HEK293 (cell line): ENCODE measurements around the gene ANO8.
A peak's percentile ranks its signal among the peaks of the same experiment; 100 is the strongest.

Experiments used
- FEZF1 ChIP-seq: fragments of 450-650 bp; formaldehyde crosslinking; IDR thresholded peaks from 2 replicates; pipeline ENCODE4 v1.5.1; 2016; ENCODE audit warnings: missing biosample characterization, missing genetic modification characterization
- GLI4 ChIP-seq: fragments of 450-650 bp; formaldehyde crosslinking; IDR thresholded peaks from 2 replicates; pipeline ENCODE4 v1.5.1; 2016; ENCODE audit warnings: missing biosample characterization, missing genetic modification characterization
- MYNN ChIP-seq: fragments of 450-650 bp; formaldehyde crosslinking; IDR thresholded peaks from 2 replicates; pipeline ENCODE4 v1.5.1; 2016; ENCODE audit warnings: missing biosample characterization, missing genetic modification characterization, borderline replicate concordance
- MZF1 ChIP-seq: fragments of 450-650 bp; formaldehyde crosslinking; IDR thresholded peaks from 2 replicates; pipeline ENCODE4 v1.5.1; 2017; ENCODE audit warnings: missing biosample characterization, missing genetic modification characterization, borderline replicate concordance
- OSR2 ChIP-seq: fragments of 450-650 bp; formaldehyde crosslinking; IDR thresholded peaks from 2 replicates; pipeline ENCODE4 v1.5.1; 2016; ENCODE audit warnings: missing biosample characterization, missing genetic modification characterization
- REPIN1 ChIP-seq: fragments of 450-650 bp; formaldehyde crosslinking; IDR thresholded peaks from 2 replicates; pipeline ENCODE4 v1.5.1; 2017; ENCODE audit warnings: missing biosample characterization, missing genetic modification characterization, low read depth
- ZEB2 ChIP-seq: fragments of 450-650 bp; formaldehyde crosslinking; IDR thresholded peaks from 2 replicates; pipeline ENCODE4 v1.5.1; 2016; ENCODE audit warnings: missing biosample characterization, missing genetic modification characterization
- ZNF140 ChIP-seq: fragments of 450-650 bp; formaldehyde crosslinking; IDR thresholded peaks from 2 replicates; pipeline ENCODE4 v1.5.1; 2016; ENCODE audit warnings: missing biosample characterization, missing genetic modification characterization
- ZNF2 ChIP-seq: fragments of 450-650 bp; formaldehyde crosslinking; IDR thresholded peaks from 2 replicates; pipeline ENCODE4 v1.5.1; 2016; ENCODE audit warnings: missing biosample characterization, missing genetic modification characterization
- ZNF221 ChIP-seq: fragments of 450-650 bp; formaldehyde crosslinking; IDR thresholded peaks from 2 replicates; pipeline ENCODE4 v1.5.1; 2017; ENCODE audit warnings: missing biosample characterization, missing genetic modification characterization, borderline replicate concordance
- ZNF24 ChIP-seq: fragments of 450-650 bp; formaldehyde crosslinking; IDR thresholded peaks from 2 replicates; pipeline ENCODE4 v1.5.1; 2016; ENCODE audit warnings: missing biosample characterization, missing genetic modification characterization
- ZNF266 ChIP-seq: fragments of 450-650 bp; formaldehyde crosslinking; IDR thresholded peaks from 2 replicates; pipeline ENCODE4 v1.5.1; 2016; ENCODE audit warnings: missing biosample characterization, missing genetic modification characterization, low read depth
- ZNF274 ChIP-seq, 2 experiments: fragments of 200-500 bp in 1 of 2; fragments of 450-650 bp in 1 of 2; sonication (Bioruptor generic) in 1 of 2; formaldehyde crosslinking in 1 of 2; IDR thresholded peaks; 2 replicates each; pipeline versions ENCODE4 v1.5.1 to v1.6.1; 2014 to 2016; ENCODE audit warnings: borderline replicate concordance in 1 of 2, inconsistent platforms in 1 of 2, low read length in 1 of 2, missing biosample characterization in 1 of 2, missing genetic modification characterization in 1 of 2
- ZNF433 ChIP-seq: fragments of 450-650 bp; formaldehyde crosslinking; IDR thresholded peaks from 2 replicates; pipeline ENCODE4 v1.5.1; 2016; ENCODE audit warnings: missing biosample characterization, missing genetic modification characterization, low read depth
- ZNF48 ChIP-seq: fragments of 450-650 bp; formaldehyde crosslinking; IDR thresholded peaks from 2 replicates; pipeline ENCODE4 v1.5.1; 2016; ENCODE audit warnings: missing biosample characterization, missing genetic modification characterization
- ZNF544 ChIP-seq: fragments of 450-650 bp; formaldehyde crosslinking; IDR thresholded peaks from 2 replicates; pipeline ENCODE4 v1.5.0; 2017; ENCODE audit warnings: missing biosample characterization, missing genetic modification characterization
- ZNF558 ChIP-seq: fragments of 450-650 bp; formaldehyde crosslinking; IDR thresholded peaks from 2 replicates; pipeline ENCODE4 v1.5.1; 2016; ENCODE audit warnings: missing biosample characterization, missing genetic modification characterization
- ZNF561 ChIP-seq: fragments of 450-650 bp; IDR thresholded peaks from 2 replicates; pipeline ENCODE4 v1.5.1; 2018; ENCODE audit warnings: missing biosample characterization, missing genetic modification characterization, borderline replicate concordance
- ZNF658 ChIP-seq: fragments of 450-650 bp; formaldehyde crosslinking; IDR thresholded peaks from 2 replicates; pipeline ENCODE4; 2016; ENCODE audit warnings: missing biosample characterization, missing genetic modification characterization
- ZNF670 ChIP-seq: fragments of 450-650 bp; formaldehyde crosslinking; IDR thresholded peaks from 2 replicates; pipeline ENCODE4 v1.5.1; 2016; ENCODE audit warnings: missing biosample characterization, missing genetic modification characterization, low read depth
- ZNF837 ChIP-seq: fragments of 450-650 bp; formaldehyde crosslinking; IDR thresholded peaks from 2 replicates; pipeline ENCODE4 v1.5.1; 2016; ENCODE audit warnings: missing biosample characterization, missing genetic modification characterization
- ZSCAN23 ChIP-seq: fragments of 450-650 bp; formaldehyde crosslinking; IDR thresholded peaks from 2 replicates; pipeline ENCODE4 v1.5.1; 2016; ENCODE audit warnings: missing biosample characterization, missing genetic modification characterization
- TF ChIP-seq, protein P1 (sequence below): fragments of 450-650 bp; formaldehyde crosslinking; IDR thresholded peaks from 2 replicates; pipeline ENCODE4 v1.5.1; 2016; ENCODE audit warnings: missing biosample characterization, missing genetic modification characterization
- TF ChIP-seq, protein P2 (sequence below): fragments of 450-650 bp; formaldehyde crosslinking; IDR thresholded peaks from 2 replicates; pipeline ENCODE4 v1.5.1; 2016; ENCODE audit warnings: missing biosample characterization, missing genetic modification characterization
- TF ChIP-seq, protein P3 (sequence below): fragments of 450-650 bp; formaldehyde crosslinking; conservative IDR thresholded peaks from 2 replicates; pipeline ENCODE4 v1.5.1; 2016; ENCODE audit warnings: low read depth, missing biosample characterization, missing genetic modification characterization
- TF ChIP-seq, protein P4 (sequence below): fragments of 450-650 bp; formaldehyde crosslinking; IDR thresholded peaks from 2 replicates; pipeline ENCODE4 v1.5.1; 2016; ENCODE audit warnings: missing biosample characterization, missing genetic modification characterization, borderline replicate concordance

The ANO8 gene

DNA sequence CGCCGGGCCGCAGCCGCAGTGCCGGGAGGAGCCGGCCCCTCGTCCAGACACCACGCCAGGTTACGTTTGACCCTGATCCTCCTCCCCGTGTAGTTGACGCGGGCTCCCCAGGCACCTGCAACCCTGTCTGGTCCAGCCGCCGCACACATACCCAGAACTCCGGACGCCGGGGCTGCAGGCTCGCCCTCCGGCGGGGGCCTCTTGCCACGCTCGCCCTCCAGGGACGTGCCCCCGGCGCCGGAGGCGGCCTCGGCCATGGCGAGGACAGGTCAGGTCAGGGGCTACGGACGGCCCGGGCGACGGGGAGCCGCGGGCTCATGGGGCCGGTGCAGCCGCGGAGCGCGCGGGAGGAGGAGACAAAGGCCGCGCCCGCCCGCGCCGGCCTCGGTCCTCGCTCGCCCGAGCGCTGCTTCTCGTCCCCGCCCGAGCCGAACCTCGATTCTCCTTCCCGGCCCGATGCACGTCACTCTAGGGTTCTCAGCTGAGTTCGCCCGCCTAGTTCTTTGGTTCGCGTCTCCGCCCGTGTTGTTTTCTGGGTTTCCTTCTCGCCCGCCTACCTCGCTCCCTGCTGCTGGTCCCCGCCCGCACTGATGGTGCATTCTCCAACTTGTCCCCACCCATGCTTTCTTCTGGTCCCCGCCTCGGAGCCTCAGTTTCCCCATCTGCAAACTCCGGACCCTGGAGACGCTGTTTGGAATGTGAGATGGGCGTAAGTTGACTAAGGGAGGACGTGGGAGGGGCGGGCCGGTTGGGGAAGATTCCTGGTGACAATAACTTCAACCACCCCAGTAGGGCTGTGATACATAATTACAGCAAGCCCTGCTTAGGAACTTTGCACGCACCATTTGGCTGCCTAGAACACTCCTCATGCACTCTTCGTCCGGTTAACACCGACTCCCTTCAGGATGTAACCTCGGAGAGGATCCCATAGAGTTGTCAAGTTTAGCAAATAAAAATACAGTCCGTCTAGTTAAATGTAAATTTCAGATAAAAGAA, at the start of gene ANO8 (continued):
- peak; percentile 100 for TF ChIP-seq ZNF837 (tag by site-specific recombination)
- TF ChIP-seq ZNF2 (tag by site-specific recombination), result peak; percentile 97
- no peak for TF ChIP-seq ZNF274 (IDR thresholded peaks at IDR 0.05; ENCODE audit: low read length)
- TF ChIP-seq ZNF274 (tag by site-specific recombination; IDR thresholded peaks at IDR 0.05; ENCODE audit: borderline replicate concordance), result no peak
- no peak for TF ChIP-seq ZNF266 (tag by site-specific recombination)
- TF ChIP-seq ZNF48 (tag by site-specific recombination), result no peak
- TF ChIP-seq, protein P1, sequence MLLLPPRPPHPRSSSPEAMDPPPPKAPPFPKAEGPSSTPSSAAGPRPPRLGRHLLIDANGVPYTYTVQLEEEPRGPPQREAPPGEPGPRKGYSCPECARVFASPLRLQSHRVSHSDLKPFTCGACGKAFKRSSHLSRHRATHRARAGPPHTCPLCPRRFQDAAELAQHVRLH (tag by site-specific recombination), result peak; percentile 96
- peak; percentile 48; the same call in 1 of the 2 replicates for TF ChIP-seq OSR2 (tag by site-specific recombination)
- TF ChIP-seq, protein P2, sequence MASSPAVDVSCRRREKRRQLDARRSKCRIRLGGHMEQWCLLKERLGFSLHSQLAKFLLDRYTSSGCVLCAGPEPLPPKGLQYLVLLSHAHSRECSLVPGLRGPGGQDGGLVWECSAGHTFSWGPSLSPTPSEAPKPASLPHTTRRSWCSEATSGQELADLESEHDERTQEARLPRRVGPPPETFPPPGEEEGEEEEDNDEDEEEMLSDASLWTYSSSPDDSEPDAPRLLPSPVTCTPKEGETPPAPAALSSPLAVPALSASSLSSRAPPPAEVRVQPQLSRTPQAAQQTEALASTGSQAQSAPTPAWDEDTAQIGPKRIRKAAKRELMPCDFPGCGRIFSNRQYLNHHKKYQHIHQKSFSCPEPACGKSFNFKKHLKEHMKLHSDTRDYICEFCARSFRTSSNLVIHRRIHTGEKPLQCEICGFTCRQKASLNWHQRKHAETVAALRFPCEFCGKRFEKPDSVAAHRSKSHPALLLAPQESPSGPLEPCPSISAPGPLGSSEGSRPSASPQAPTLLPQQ (tag by site-specific recombination), result peak; percentile 97
- peak; percentile 87 for TF ChIP-seq MZF1 (tag by site-specific recombination)
- TF ChIP-seq REPIN1 (tag by site-specific recombination), result peak; percentile 56; the same call in 1 of the 2 replicates
- no peak for TF ChIP-seq ZNF140
- peak; percentile 96 for TF ChIP-seq ZSCAN23 (tag by site-specific recombination)
- TF ChIP-seq ZNF221 (tag by site-specific recombination), result peak; percentile 73; the same call in 1 of the 2 replicates
- TF ChIP-seq, protein P3, sequence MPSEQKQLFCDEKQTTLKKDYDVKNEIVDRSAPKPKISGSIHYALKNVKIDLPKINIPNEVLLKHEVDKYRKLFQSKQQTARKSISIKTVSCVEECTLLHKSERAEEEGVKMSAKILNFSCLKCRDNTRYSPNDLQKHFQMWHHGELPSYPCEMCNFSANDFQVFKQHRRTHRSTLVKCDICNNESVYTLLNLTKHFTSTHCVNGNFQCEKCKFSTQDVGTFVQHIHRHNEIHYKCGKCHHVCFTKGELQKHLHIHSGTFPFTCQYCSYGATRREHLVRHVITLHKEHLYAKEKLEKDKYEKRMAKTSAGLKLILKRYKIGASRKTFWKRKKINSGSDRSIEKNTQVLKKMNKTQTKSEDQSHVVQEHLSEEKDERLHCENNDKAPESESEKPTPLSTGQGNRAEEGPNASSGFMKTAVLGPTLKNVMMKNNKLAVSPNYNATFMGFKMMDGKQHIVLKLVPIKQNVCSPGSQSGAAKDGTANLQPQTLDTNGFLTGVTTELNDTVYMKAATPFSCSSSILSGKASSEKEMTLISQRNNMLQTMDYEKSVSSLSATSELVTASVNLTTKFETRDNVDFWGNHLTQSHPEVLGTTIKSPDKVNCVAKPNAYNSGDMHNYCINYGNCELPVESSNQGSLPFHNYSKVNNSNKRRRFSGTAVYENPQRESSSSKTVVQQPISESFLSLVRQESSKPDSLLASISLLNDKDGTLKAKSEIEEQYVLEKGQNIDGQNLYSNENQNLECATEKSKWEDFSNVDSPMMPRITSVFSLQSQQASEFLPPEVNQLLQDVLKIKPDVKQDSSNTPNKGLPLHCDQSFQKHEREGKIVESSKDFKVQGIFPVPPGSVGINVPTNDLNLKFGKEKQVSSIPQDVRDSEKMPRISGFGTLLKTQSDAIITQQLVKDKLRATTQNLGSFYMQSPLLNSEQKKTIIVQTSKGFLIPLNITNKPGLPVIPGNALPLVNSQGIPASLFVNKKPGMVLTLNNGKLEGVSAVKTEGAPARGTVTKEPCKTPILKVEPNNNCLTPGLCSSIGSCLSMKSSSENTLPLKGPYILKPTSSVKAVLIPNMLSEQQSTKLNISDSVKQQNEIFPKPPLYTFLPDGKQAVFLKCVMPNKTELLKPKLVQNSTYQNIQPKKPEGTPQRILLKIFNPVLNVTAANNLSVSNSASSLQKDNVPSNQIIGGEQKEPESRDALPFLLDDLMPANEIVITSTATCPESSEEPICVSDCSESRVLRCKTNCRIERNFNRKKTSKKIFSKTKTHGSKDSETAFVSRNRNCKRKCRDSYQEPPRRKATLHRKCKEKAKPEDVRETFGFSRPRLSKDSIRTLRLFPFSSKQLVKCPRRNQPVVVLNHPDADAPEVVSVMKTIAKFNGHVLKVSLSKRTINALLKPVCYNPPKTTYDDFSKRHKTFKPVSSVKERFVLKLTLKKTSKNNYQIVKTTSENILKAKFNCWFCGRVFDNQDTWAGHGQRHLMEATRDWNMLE (tag by site-specific recombination), result no peak
- peak; percentile 45 for TF ChIP-seq FEZF1 (tag by site-specific recombination)
- peak; percentile 98 for TF ChIP-seq ZEB2 (tag by site-specific recombination)
- TF ChIP-seq ZNF558, result peak; percentile 63; the same call in 1 of the 2 replicates
- no peak for TF ChIP-seq ZNF658 (tag by site-specific recombination)
- peak; percentile 100 for TF ChIP-seq ZNF561 (tag by site-specific recombination)
- TF ChIP-seq ZNF24, result peak; percentile 97
- TF ChIP-seq, protein P4, sequence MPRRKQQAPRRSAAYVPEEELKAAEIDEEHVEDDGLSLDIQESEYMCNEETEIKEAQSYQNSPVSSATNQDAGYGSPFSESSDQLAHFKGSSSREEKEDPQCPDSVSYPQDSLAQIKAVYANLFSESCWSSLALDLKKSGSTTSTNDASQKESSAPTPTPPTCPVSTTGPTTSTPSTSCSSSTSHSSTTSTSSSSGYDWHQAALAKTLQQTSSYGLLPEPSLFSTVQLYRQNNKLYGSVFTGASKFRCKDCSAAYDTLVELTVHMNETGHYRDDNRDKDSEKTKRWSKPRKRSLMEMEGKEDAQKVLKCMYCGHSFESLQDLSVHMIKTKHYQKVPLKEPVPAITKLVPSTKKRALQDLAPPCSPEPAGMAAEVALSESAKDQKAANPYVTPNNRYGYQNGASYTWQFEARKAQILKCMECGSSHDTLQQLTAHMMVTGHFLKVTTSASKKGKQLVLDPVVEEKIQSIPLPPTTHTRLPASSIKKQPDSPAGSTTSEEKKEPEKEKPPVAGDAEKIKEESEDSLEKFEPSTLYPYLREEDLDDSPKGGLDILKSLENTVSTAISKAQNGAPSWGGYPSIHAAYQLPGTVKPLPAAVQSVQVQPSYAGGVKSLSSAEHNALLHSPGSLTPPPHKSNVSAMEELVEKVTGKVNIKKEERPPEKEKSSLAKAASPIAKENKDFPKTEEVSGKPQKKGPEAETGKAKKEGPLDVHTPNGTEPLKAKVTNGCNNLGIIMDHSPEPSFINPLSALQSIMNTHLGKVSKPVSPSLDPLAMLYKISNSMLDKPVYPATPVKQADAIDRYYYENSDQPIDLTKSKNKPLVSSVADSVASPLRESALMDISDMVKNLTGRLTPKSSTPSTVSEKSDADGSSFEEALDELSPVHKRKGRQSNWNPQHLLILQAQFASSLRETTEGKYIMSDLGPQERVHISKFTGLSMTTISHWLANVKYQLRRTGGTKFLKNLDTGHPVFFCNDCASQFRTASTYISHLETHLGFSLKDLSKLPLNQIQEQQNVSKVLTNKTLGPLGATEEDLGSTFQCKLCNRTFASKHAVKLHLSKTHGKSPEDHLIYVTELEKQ, result peak; percentile 94; the same call in 1 of the 2 replicates
- TF ChIP-seq ZNF544 (tag by site-specific recombination), result no peak
- TF ChIP-seq GLI4, result peak; percentile 99; the same call in 1 of the 2 replicates
- TF ChIP-seq ZNF670 (tag by site-specific recombination), result no peak
- no peak for TF ChIP-seq ZNF433 (tag by site-specific recombination)
- 0 out of 2 replicates have a peak, but pooled peaks have one; percentile 21 for TF ChIP-seq MYNN
